ENCODE measurements around the gene ZNF688.
"Not testable (repeated sequence)": the region's sequence is repeated elsewhere in the genome, so short reads cannot be mapped to it uniquely, and the experiment has no call there.

DNA sequence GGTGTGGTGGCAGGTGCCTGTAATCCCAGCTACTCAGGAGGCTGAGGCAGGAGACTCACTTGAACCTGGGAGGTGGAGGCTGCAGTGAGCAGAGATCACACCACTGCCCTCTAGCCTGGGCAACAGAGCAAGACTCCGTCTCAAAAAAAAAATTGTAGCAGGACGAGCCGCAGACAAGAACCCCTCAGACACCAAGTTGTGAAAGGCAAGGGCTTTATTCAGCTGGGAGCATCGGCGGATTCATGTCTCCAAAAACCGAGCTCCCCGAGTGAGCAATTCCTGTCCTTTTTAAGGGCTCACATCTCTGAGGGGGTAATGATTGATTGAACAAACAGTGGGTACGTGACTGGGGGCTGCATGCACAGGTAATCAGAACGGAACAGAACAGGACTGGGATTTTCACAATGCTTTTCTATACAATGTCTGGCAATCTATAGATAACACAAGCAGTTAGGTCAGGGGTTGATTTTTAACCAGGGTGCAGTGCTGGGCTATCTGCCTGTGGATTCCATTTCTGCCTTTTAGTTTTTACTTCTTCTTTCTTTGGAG is 30.5 kb downstream of the ZNF688 start:
- TF ChIP-seq, protein P1, sequence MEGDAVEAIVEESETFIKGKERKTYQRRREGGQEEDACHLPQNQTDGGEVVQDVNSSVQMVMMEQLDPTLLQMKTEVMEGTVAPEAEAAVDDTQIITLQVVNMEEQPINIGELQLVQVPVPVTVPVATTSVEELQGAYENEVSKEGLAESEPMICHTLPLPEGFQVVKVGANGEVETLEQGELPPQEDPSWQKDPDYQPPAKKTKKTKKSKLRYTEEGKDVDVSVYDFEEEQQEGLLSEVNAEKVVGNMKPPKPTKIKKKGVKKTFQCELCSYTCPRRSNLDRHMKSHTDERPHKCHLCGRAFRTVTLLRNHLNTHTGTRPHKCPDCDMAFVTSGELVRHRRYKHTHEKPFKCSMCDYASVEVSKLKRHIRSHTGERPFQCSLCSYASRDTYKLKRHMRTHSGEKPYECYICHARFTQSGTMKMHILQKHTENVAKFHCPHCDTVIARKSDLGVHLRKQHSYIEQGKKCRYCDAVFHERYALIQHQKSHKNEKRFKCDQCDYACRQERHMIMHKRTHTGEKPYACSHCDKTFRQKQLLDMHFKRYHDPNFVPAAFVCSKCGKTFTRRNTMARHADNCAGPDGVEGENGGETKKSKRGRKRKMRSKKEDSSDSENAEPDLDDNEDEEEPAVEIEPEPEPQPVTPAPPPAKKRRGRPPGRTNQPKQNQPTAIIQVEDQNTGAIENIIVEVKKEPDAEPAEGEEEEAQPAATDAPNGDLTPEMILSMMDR (IDR thresholded peaks at IDR 0.05; ENCODE audit: low read length), result not testable (repeated sequence)
- TF ChIP-seq EZH2 (optimal IDR thresholded peaks at IDR 0.05; ENCODE audit: low read depth, low read length); EZH2phosphoT487 (IDR thresholded peaks at IDR 0.05; ENCODE audit: low read length): not testable (repeated sequence)

All from MM.1S (cell line).